Stomach smooth muscle (tissue), 2 donors: ENCODE data around the gene GLG1.

Experiments used
- H3K27ac ChIP-seq: one replicate; pipeline ENCODE4 v1.7.0; 2013; ENCODE audit warnings: mild to moderate bottlenecking, low read length, inconsistent platforms
- H3K27me3 ChIP-seq, 2 donors: one replicate each; pipeline ENCODE4 v1.7.0; 2013; ENCODE audit warnings: low read length in 2 of 2; ENCODE audit not compliant: insufficient read depth in 2 of 2, control insufficient read depth in 1 of 2
- H3K36me3 ChIP-seq, 2 donors: one replicate each; pipeline ENCODE4 v1.7.0; 2013; ENCODE audit warnings: low read length in 2 of 2; ENCODE audit not compliant: control insufficient read depth in 2 of 2, insufficient read depth in 2 of 2
- H3K4me1 ChIP-seq: one replicate; pipeline ENCODE4 v1.7.0; 2013; ENCODE audit warnings: low read length; ENCODE audit not compliant: control insufficient read depth, insufficient read depth
- H3K4me3 ChIP-seq, 2 donors: one replicate each; pipeline ENCODE4 v1.7.0; 2013; ENCODE audit warnings: low read length in 2 of 2
- H3K9ac ChIP-seq, 2 donors: one replicate each; pipeline ENCODE4 v1.7.0; 2013; ENCODE audit warnings: low read length in 2 of 2, mild to moderate bottlenecking in 1 of 2
- H3K9me3 ChIP-seq, 2 donors: one replicate each; pipeline ENCODE4 v1.7.0; 2013; ENCODE audit warnings: low read length in 2 of 2; ENCODE audit not compliant: control insufficient read depth in 2 of 2
- donor health status: healthy.
- donor health status: Pancreatic carcinoma.

The GLG1 gene

DNA sequence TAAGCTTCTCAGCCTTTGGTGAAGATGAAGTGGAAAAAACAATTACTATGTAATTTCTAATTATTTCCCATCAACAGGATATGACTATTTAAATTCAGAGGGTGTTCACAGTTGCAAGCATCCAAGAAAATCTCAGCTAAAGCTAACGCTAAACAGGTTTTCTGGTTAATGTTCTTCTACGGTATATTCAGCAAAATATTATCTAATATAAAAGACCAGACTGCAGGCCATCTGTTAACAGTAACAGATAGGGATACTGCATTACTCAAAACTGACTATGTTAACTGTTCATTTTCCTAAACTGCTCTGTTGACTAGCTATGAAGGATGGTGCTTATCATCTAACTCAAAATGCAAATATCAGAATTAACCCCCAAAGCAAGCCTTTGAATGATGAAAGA, 32.8 kb downstream of the GLG1 start:
- peaks cover 2% of the 10 kb centered on the region for H3K4me1 ChIP-seq

DNA sequence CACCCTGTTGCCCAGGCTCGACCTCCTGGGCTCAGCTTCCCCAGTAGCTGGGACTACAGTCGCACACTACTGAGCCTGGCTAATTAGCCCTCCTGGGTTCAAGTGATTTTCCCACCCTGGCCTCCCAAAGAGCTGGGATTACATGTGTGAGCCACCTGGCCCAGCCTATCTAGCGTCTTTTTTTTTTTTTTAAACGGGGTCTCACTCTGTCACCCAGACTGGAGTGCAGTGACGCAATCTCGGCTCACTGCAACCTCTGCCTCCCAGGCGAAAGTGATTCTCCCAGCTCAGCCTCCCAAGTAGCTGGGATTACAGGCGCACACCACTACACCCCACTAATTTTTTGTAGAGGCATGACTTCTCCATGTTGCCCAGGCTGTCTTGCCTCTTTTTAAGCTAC, 33.3 kb downstream of the GLG1 start:
- no peak overlapping the region for H3K9ac ChIP-seq
- H3K9me3 ChIP-seq = no peaks in the 10 kb centered on the region
- H3K4me1 ChIP-seq = peaks cover 2% of the 10 kb centered on the region
- no peaks in the 10 kb centered on the region for H3K36me3 ChIP-seq
- no peak overlapping the region for H3K27ac ChIP-seq
- H3K4me3 ChIP-seq = no peak overlapping the region
- no peaks in the 10 kb centered on the region for H3K27me3 ChIP-seq

More for the DNA sequence above, 32.8 kb downstream of the GLG1 start:
- Histone ChIP-seq H3K36me3 (no peaks in the 10 kb centered on the region), H3K9ac (no peak overlapping the region), H3K27me3 (no peaks in the 10 kb centered on the region), H3K9me3 (no peaks in the 10 kb centered on the region), H3K4me3 (no peak overlapping the region), H3K27ac (no peak overlapping the region)

DNA sequence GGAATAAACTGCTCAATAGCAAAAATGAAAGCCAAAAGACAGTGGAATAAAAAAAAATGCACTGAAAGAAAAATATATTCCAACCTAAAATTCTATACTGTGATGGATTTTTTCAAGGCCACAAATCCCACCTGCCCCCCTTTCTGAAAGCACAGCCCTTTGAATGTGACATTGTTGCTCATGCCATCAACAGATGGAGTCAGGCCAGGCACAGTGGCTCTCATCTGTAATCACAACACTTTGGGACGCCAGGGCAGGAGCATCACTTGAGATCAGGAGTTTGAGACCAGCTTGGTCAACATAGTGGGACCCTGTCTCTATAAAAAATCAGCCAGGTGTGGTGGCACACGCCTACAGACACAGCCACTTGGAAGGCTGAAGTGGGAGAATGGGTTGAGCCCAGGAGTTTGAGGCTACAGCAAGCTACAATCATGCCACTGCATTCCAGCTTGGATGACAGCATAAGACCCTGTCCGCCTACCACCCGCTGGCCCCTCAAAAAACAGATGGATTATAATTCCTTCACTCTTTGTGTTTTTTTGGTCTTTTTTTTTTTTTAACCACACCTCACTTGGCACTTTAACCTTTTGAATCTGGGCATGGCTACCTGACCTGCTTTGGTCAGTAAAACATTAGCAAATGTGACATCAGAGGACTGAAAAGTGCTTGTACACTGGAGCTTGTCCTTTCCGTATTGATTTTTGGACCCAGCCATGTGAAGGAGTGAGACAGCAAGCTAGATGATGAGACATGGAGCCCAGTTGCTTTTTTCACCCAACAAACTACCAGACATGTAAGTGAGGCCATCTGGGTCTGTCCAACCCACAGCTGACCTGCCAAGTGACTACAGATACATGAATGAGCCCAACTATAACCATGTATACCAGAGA, 36.3 kb downstream of the GLG1 start:
- Histone ChIP-seq H3K4me3 (no peak overlapping the region), H3K9me3 (no peaks in the 10 kb centered on the region), H3K36me3 (no peaks in the 10 kb centered on the region), H3K4me1 (peaks cover 5% of the 10 kb centered on the region), H3K27me3 (no peaks in the 10 kb centered on the region), H3K9ac (no peak overlapping the region), H3K27ac (no peak overlapping the region)

DNA sequence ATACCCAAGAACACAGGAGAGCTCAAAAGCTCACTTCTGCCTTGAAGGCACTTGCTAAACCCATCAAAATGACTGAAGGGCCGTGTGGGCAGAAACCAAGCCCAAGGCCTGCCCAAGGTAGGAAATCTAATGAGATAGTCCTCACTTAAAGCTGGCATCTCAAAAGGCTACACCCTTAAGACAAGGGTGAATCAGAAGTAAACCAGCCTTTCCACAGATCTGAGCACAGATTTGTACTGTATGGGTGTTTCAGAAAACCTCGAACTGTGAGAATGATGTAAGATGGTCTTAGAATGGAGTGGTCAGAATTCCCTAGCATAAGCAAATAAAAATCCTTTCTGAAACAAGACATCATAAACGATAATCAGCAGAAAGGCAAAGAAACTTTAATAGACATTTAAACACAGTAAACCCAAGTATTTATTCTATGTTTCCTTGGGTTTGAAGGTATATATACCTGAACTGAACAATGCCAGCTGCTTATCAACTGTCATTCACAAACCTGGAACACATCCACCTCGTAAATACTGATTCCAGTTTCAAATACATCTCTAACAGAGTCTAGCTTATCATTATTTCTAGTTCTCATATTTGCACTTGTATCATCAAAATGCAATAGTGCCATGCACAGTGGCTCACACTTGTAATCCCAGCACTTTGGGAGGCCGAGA, 37.8 kb downstream of the GLG1 start:
- H3K36me3 ChIP-seq = no peaks in the 10 kb centered on the region
- peaks cover 5% of the 10 kb centered on the region for H3K4me1 ChIP-seq
- H3K27ac ChIP-seq = no peak overlapping the region
- no peaks in the 10 kb centered on the region for H3K9me3 ChIP-seq
- no peaks in the 10 kb centered on the region for H3K27me3 ChIP-seq
- no peak overlapping the region for H3K9ac ChIP-seq
- no peak overlapping the region for H3K4me3 ChIP-seq

DNA sequence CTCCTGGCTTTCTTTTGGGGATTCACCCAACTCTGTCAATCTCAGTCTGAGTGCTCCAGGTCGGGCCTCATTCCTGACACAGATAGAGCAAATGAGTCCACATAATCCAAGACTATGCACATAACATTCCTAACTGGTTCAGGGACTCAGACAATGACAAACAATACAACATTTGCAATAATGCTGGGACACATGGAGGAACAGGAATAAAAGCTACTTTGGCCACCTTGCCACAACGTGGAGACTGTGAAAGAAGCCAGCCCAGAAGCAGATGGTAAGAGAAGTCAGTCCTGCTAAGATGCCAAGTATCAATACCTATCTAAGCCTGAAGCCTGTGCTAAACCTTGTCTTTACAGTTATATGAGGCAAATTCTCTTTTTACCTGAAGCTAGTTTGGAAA, 39.0 kb downstream of the GLG1 start:
- no peak overlapping the region for H3K9ac ChIP-seq
- H3K4me1 ChIP-seq = peaks cover 5% of the 10 kb centered on the region
- no peaks in the 10 kb centered on the region for H3K27me3 ChIP-seq
- H3K9me3 ChIP-seq = no peaks in the 10 kb centered on the region
- H3K4me3 ChIP-seq = no peak overlapping the region
- H3K36me3 ChIP-seq = no peaks in the 10 kb centered on the region
- H3K27ac ChIP-seq = no peak overlapping the region

DNA sequence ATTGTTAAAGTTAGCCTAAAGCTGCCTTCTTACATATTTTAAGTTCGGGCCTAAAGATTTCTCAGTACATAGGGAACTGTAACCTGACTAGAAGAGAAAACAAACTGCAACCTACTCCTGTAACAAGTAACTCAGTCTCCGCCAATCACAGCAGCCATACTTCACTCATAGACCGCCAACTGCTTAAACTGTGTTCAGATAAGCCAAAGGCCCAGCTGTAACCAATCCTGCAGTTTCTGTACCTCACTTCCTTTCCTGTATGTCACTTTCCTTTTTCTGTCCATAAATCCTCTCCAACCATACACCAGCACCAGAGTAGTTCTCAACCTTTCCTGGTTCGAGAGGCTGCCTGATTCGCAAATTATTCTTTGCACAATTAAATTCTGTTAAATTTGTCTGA, 41.5 kb downstream of the GLG1 start:
- Histone ChIP-seq H3K9ac (no peak overlapping the region), H3K36me3 (no peaks in the 10 kb centered on the region), H3K9me3 (no peaks in the 10 kb centered on the region), H3K4me1 (peaks cover 3% of the 10 kb centered on the region), H3K4me3 (no peak overlapping the region), H3K27ac (no peak overlapping the region), H3K27me3 (no peaks in the 10 kb centered on the region)

DNA sequence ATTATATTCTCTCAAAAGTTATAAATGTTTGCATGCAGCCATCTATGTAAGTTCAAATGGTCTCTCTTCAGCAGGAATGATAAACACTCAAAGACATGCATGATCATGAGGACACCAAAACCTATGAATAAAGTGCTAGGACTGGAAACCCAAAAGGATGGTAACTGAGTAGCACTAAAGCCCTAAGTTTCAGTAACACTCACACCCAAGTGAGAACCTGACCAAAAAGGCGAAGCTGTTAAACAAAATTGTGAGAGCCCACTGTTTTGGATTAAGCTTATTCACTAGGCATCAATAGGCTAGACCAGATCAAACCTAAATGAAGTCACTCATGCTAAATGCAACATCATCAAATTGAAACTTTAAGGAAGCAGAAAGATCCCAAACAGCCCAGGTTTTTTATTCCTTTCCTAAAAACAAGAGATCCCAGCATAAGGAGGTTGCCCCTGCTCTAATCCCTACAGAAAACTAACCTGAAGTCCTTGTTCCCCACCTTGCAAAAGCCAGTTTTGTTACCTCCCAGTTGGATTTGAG, 42.4 kb downstream of the GLG1 start:
- Histone ChIP-seq H3K27ac (no peak overlapping the region), H3K9ac (no peak overlapping the region), H3K4me1 (peaks cover 3% of the 10 kb centered on the region), H3K27me3 (no peaks in the 10 kb centered on the region), H3K36me3 (no peaks in the 10 kb centered on the region), H3K4me3 (no peak overlapping the region), H3K9me3 (no peaks in the 10 kb centered on the region)

DNA sequence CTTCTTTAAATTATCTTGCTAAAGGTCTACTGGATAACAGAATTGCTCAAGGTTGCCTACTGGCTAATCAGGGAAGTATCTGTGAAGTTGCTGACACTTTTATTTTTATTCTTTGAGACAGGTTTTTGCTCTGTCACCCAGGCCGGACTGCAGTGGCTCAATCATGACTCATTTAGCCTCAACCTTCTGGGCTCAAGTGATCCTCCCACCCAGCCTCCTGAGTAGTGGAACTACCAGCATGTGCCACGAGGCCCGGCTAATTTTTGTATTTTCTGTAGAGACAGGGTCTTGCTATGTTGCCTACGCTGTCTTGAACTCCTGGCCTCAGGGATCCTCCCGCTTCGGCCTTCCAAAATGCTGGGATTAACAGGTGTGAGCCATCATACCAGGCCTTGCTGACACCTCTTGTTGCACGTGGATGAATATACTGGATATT, 43.1 kb downstream of the GLG1 start:
- no peaks in the 10 kb centered on the region for H3K9me3 ChIP-seq
- H3K27ac ChIP-seq = no peak overlapping the region
- no peaks in the 10 kb centered on the region for H3K36me3 ChIP-seq
- no peak overlapping the region for H3K4me3 ChIP-seq
- no peaks in the 10 kb centered on the region for H3K27me3 ChIP-seq
- peaks cover 3% of the 10 kb centered on the region for H3K4me1 ChIP-seq
- H3K9ac ChIP-seq = no peak overlapping the region

DNA sequence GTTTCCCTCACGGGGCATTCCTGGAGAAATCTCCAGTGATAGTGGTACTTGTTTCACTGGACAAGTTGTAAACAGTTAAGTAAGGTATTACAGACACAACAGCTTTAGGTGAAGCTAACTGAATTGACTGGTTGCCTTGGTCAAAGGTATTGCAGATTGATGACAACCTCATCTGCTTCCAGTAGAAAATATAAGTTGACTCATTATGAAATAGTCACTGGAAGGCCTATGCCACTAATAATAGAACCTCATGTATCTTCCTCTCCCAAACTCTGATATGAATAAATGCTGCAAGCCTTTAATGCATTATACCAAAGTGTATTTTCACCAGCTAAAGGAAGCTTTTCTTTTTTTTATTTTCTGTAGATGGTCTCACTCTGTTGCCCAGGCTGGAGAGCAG, 44.8 kb downstream of the GLG1 start:
- Histone ChIP-seq H3K27ac (no peak overlapping the region), H3K36me3 (no peaks in the 10 kb centered on the region), H3K27me3 (no peaks in the 10 kb centered on the region), H3K9me3 (no peaks in the 10 kb centered on the region), H3K4me3 (no peak overlapping the region), H3K9ac (no peak overlapping the region), H3K4me1 (peaks cover 2% of the 10 kb centered on the region)

DNA sequence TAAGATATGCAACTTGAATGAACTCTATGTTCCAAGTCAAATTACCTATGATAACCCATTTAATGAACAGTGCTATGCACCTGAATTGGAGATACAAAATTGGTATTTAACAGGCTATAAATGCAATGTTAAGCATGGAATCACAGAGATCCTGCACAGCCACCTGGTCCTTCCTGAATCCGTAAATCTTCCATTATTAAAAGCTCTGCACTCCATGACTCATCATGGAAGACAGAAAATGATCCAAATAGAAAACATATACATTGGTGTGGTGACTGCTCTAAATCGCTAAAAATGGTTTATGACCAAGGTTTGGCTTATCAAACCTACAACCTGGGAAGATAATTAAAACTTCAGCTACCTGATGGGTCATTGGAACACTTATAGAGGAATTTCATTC, 45.3 kb downstream of the GLG1 start:
- Histone ChIP-seq H3K27ac (no peak overlapping the region), H3K4me1 (no peaks in the 10 kb centered on the region)

DNA sequence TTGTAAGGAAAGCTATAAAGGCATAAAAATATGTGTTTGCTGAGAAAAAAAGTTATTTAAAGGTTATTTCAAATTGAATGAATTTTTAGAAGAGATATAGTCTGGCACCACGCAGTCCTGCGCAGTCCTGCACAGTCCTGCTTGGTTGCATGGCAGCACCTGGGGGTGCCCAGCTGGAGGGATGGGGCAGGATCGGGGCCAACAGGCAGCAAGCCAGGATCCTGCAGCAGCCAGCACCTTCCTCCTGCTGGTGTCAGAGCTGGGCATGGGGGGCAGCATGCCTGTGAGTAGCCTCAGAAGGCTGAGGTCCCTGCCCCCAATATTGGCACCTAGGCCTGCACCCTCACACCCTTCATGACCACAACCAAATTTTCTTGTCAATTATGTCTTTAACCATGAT, 46.0 kb downstream of the GLG1 start:
- H3K27ac ChIP-seq = no peak overlapping the region

More for the DNA sequence above, 45.3 kb downstream of the GLG1 start:
- no peaks in the 10 kb centered on the region for H3K9me3 ChIP-seq
- no peak overlapping the region for H3K4me3 ChIP-seq
- no peak overlapping the region for H3K9ac ChIP-seq
- H3K36me3 ChIP-seq = no peaks in the 10 kb centered on the region
- H3K27me3 ChIP-seq = no peaks in the 10 kb centered on the region

More for the DNA sequence above, 46.0 kb downstream of the GLG1 start:
- Histone ChIP-seq H3K4me1 (no peaks in the 10 kb centered on the region), H3K36me3 (no peaks in the 10 kb centered on the region), H3K4me3 (no peak overlapping the region), H3K27me3 (no peaks in the 10 kb centered on the region), H3K9me3 (no peaks in the 10 kb centered on the region), H3K9ac (no peak overlapping the region)
